OCI-LY1 (cell line): Measurements from ENCODE around the gene LAMP1.
"Not testable (repeated sequence)": the region's sequence is repeated elsewhere in the genome, so short reads cannot be mapped to it uniquely, and the experiment has no call there.

Source experiments
- EZH2 ChIP-seq: fragments of 200-600 bp; sonication (generic), shearing (Covaris generic); IDR thresholded peaks from 2 replicates; pipeline ENCODE4 v1.8.0; 2017; ENCODE audit warnings: borderline replicate concordance, mixed run types, mild to moderate bottlenecking, antibody characterized with exemption, low read length, moderate library complexity, mixed read lengths
- TF ChIP-seq, protein P1 (sequence below): fragments of 200-600 bp; sonication (generic), shearing (Covaris generic); IDR thresholded peaks from 2 replicates; pipeline ENCODE4 v1.5.1; 2017; ENCODE audit warnings: mild to moderate bottlenecking, antibody characterized with exemption, low read length, moderate library complexity, mixed read lengths

DNA sequence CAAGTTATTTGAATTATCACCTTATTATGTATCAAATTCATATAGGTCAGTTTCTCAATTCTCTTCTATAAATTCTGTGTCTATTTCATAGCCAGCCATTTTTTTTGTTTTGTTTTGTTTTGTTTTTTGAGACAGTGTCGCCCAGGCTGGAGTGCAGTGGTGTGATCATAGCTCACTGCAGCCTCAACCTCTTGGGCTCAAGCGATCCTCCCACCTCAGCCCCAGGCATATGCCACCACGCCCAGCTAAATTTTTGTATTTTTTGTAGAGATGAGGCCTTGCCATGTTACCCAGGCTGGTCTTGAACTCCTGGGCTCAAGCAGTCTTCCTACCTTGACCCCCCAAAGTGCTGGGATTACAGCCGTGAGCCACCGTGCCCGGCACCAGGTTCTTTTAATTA, 39.1 kb upstream of the LAMP1 start:
- TF ChIP-seq, protein P1, sequence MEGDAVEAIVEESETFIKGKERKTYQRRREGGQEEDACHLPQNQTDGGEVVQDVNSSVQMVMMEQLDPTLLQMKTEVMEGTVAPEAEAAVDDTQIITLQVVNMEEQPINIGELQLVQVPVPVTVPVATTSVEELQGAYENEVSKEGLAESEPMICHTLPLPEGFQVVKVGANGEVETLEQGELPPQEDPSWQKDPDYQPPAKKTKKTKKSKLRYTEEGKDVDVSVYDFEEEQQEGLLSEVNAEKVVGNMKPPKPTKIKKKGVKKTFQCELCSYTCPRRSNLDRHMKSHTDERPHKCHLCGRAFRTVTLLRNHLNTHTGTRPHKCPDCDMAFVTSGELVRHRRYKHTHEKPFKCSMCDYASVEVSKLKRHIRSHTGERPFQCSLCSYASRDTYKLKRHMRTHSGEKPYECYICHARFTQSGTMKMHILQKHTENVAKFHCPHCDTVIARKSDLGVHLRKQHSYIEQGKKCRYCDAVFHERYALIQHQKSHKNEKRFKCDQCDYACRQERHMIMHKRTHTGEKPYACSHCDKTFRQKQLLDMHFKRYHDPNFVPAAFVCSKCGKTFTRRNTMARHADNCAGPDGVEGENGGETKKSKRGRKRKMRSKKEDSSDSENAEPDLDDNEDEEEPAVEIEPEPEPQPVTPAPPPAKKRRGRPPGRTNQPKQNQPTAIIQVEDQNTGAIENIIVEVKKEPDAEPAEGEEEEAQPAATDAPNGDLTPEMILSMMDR, result not testable (repeated sequence)
- not testable (repeated sequence) for TF ChIP-seq EZH2
